GM21737 (cell line): ENCODE measurements around the gene SYT17.
A peak's percentile ranks its signal among the peaks of the same experiment; 100 is the strongest.

Source experiments
- ATAC-seq: cut with Tn5 transposase; IDR thresholded peaks from one replicate; pipeline ENCODE4 v1.9.1; 2021; ENCODE audit warnings: mild to moderate bottlenecking, moderate library complexity; ENCODE audit not compliant: unreplicated experiment

The SYT17 gene, protein sequence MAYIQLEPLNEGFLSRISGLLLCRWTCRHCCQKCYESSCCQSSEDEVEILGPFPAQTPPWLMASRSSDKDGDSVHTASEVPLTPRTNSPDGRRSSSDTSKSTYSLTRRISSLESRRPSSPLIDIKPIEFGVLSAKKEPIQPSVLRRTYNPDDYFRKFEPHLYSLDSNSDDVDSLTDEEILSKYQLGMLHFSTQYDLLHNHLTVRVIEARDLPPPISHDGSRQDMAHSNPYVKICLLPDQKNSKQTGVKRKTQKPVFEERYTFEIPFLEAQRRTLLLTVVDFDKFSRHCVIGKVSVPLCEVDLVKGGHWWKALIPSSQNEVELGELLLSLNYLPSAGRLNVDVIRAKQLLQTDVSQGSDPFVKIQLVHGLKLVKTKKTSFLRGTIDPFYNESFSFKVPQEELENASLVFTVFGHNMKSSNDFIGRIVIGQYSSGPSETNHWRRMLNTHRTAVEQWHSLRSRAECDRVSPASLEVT

DNA sequence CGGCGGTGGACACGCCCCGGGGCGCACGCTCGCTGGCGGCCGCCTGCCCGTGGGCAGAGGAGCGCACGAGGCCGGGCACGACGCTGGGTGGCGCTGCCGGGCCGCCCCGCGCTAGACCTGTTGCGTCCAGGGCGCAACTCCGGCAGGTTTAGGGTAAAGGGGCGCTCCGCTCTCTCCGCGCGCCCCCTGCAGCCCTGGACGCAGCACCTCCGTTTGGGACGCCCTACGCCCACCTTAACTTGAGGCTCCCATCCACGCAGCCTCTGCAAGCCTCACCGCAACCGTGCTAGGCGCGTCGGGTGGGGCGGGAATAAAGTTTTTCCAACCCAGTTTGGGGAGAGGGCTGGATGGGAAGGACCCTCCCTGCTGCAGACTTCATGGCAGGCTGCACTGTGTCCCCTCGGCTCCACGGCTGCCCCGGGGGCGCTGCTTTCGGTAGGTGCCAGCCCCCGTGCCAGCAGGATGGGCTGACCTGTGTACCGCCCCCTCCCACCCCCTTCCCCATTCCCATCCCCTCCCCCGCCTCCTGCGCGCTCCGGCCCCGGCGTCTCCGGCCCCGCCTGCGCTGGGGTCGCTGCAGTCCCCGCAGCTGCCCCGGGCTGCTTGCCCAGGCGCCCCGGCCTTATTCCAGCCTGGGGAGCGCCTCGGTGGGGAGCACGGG, at the start of gene SYT17:
TSS of gene SYT17 (plus strand) at position 531 of the 661 bp plus-strand sequence. CDS start 407 bp downstream, outside the sequence.
- no peak for ATAC-seq

- ATAC-seq = no peak
Observed at GRCh38 chr16:19118938-19119431, 49.1 kb upstream of the SYT17 start.

DNA sequence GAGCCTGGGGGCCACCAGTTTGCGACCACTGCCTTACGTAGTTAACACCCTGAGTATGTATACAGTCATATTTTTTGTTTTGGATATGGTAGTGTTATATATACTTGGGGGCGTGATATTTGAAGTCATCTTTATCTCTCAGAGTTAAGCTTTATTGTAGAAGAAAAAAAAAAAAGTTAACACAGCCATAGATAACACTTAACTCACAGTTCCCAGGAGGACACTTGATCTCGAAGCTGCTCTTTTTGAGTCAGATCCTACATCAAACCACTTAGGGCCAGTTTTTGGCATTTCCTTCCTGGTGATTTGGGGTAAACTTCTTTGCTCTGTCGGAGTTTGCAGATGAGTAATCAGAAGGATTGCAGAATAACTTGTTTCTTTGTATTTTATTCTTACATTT, 48.5 kb upstream of the SYT17 start:
- ATAC-seq = no peak

- no peak for ATAC-seq
Observed at GRCh38 chr16:19123535-19124178, 44.4 kb upstream of the SYT17 start.

- ATAC-seq = no peak
Observed at GRCh38 chr16:19126300-19126699, 41.7 kb upstream of the SYT17 start.

DNA sequence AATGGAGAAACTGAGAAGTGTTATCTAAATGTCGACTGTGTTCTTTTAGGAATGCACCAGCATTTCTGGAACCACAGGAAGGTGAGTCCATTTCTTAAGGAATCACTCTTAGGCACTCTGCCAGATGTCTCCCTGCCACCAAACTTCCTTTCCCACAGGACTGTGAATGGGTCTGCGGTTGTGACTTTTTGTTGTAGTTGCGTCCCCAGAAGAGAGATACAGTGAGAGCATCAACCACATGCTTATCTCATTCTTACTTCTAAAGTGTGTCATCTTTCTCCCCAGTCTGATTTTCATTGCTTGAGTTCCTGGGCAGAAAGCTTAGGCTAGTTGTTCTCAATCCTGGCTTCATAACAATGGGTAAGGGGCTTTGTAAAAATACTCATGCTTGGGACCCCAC, 40.8 kb upstream of the SYT17 start:
- peak; percentile 25 for ATAC-seq

GRCh38 chr16:19127674-19128131, 40.3 kb upstream of the SYT17 start:
- peak; percentile 48 for ATAC-seq

DNA sequence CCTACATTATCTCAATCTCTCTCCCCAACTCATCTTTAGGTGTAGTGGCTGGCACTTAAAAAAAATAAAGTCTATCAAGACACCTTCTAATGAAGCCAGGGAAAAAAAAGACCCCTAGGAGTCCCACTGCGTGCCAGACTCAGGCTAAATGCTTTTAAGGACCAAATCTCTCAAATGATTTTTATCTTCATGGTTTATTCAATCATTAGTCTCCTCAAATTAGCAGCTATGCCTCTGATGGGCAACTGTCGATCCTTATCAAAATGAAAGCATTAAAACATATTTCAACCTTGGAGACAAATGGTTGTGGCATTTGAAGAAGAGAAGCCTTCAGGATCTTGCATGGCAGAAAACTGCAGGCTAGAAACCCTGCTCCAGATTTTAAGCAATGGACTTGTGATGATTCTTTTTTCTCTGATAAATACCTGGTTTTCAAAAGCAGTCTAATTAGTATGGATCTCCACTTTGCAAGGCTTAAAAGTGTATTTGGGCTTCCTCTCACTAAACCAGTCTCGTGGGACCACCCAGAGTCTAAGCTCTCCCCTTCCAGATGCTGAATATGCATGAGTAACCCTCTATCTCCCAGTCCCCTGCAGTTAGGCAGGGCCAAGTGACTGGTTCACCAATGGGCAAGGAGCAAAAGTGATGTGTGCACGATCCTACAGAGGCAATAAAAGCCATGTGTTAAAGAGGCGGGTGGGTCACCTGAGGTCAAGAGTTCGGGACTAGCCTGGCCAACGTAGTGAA, 39.4 kb upstream of the SYT17 start:
- ATAC-seq = no peak

GRCh38 chr16:19130385-19130784, 37.7 kb upstream of the SYT17 start:
- no peak for ATAC-seq

DNA sequence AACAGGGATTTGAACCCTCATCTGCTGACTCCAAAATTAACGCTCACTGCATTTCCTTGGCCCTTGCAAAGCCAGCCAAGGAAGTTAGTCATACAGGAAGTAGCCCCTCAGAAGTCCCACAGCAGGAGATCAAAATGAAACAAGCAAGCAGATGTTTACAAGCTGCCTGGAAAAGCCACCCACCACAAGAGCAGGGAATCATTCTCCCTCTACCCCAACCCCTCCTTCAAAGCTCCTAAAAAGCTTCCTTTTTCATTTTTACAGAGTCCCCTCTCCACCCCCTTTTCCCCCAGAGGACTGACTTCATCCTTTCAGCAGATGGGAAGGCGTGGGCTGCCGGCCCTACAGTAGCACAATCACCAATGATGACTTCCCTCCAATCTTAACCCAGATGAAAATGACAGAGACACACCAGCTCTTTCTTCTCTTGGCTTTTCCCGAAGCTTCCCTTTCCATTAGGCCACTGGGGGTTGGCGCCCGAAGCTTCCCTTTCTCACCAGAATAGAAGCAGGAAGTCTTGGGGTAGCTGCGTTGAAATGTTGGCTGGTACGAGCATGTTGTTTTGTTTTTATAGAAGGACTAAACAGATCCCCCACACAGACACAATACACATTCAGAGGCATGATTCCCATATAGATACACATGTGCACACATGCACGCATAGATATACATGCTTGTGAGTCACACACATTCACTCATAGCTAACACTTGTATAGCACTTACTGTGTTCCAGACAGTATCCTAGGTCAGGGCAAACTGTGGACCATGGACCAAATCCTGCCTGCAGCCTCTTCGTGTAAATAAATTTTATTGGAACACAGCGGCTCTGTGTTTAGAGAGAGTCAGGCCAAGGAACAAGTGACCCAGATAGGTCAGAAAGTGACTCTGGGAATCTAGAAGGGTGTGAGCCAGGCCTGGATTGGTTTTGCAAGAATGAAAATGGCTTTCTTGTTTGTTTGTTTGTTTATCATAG, 36.9 kb upstream of the SYT17 start:
- ATAC-seq = no peak

DNA sequence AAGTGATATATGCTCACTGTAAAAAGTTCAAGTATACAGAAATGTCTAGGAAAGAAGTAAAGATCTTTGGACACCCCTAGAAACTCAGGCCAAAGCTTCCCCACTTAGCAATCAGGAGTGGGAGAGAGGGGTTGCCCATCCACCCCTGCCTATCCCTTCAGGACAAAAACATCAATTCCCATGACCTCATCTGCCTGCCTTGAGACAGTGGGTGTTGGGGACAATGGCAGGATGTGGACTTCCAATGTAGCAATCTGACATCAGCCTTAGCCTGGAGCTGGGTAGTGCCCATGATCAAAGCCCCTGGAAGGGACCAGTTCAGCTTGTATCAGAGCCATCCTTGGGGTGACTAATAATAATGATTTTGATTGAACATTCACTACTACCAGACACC, 36.2 kb upstream of the SYT17 start:
- no peak for ATAC-seq

DNA sequence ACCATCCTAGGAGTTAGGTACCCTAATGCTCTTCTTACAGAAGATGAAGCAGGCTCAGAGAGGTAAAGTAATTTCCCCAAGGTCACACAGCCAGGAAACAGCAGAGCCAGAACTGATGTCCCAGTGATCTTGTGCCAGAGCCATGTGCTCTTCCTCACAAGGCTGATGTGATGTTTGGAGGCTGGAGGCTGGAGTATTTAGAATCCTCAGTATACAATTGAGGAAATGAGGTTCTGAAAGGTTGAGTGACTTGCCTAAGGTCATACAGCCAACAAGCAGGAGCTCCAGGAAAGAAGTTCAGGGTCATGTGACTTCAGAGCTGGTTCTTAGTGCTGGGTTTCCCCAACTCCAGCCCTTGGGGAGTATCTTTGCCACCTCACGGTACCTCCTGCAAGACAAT, 35.8 kb upstream of the SYT17 start:
- ATAC-seq = no peak

DNA sequence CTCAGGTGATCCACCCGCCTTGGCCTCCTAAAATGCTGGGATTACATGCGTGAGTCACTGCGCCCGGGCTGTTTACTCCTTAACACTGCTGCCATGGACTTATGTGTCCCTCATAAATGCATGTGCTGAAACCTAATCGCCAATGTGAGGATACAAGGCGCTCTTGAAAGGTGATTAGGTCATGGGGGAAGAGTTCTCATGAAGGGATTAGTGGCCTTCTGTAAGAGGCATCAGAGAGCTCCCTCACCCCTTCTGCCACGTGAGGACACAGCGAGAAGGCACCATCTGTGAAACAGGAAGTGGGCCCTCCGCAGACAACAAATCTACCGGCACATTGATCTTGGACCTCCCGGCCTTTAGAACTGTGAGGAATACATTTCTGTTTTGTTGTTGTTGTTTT, 35.1 kb upstream of the SYT17 start:
- ATAC-seq = no peak

GRCh38 chr16:19133600-19133999, 34.4 kb upstream of the SYT17 start:
- ATAC-seq = no peak

GRCh38 chr16:19135201-19135842, 32.7 kb upstream of the SYT17 start:
- ATAC-seq = no peak

DNA sequence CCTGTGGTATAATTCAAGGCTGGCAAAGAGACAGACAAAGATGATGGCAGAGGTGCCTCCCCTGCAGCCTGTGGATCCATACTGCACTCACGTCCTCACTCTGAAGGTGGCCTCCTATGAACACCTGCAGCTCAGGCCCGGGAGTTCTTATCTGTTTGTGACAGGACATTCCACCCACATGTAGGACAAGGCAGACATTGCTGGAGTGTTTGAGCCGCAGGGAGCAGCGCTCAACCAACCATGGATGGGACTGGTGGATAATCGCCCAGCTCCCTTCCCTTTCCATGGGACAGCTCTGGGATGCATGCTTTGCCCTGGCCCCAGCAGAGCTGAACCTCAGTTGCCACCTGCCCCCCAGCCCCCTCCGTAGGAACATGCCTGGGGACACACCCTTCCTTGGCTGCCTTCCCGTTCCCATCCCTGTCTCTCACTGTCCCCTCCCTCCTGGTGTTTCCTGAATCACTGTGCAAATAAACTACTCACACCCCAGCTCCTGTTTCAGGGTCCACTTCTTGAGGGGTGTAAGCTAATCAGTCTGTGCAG, 32.1 kb upstream of the SYT17 start:
- ATAC-seq = no peak

GRCh38 chr16:19136549-19137196, 31.4 kb upstream of the SYT17 start:
- ATAC-seq = no peak
